K562 (cell line): Measurements from ENCODE around the gene UBE2I. TPM values are rescaled to one million over a fixed set of nuclear protein-coding genes. Genes with fewer than 3 reads are reported as not detected.

Source experiments
- ATAC-seq: fragments of 200-7000 bp; cut with Tn5 transposase; 3 replicates; pipeline ENCODE4 v1.9.1; 2020; ENCODE audit warnings: moderate library complexity
- BruUV-seq: library from RNA; stranded (reverse); fragments of 400-500 nt; replicated peaks from 2 replicates; lab custom pipeline; 2021; lab: Mats Ljungman, UMichigan
- CTCF ChIA-PET: fragments of 300-600 bp; formaldehyde crosslinking; extraction: SDS; loops from one replicate; lab custom pipeline; 2021; ENCODE audit warnings: low intra/inter-chr PET ratio; lab: Yijun Ruan, JAX
- POLR2A ChIA-PET: fragments of 300-600, 350-650 bp; sonication (Branson Sonifier 250); formaldehyde crosslinking; extraction: SDS; loops from one replicate; lab custom pipeline; 2021; ENCODE audit warnings: antibody characterized with exemption, inconsistent platforms; lab: Yijun Ruan, JAX
- DNase-seq, 4 experiments: peaks; one replicate each; pipeline versions ENCODE4 v3.0.0 to v3.0.0-alpha.2; 2011 to 2018; ENCODE audit warnings: low spot score in 3 of 4, mixed read lengths in 3 of 4; ENCODE audit errors: extremely low read depth in 1 of 4
- FAIRE-seq: peaks from 2 replicates; lab custom pipeline; 2011; peaks lifted over from hg19 to GRCh38; lab: Jason Lieb, UNC
- H2AFZ ChIP-seq: 2 replicates; pipeline ENCODE4 v1.6.0; 2011; ENCODE audit warnings: low read depth, low read length, control low read depth, inconsistent platforms
- H3K27ac ChIP-seq: fragments of 200-600 bp; 3 replicates; pipeline ENCODE4 v1.8.0; 2011; ENCODE audit warnings: low read depth, mild to moderate bottlenecking, control low read depth, inconsistent platforms, low read length, moderate library complexity, mixed read lengths; ENCODE audit errors: extremely low read depth
- H3K27me3 ChIP-seq, 2 experiments: fragments of 300-600 bp in 1 of 2; 2 replicates in 1 of 2; 3 replicates in 1 of 2; pipeline versions ENCODE4 v1.6.0 to v1.8.0; 2011; ENCODE audit warnings: inconsistent platforms in 2 of 2, low read length in 2 of 2, mild to moderate bottlenecking in 1 of 2, mixed read lengths in 1 of 2, moderate library complexity in 1 of 2; ENCODE audit not compliant: control insufficient read depth in 2 of 2, insufficient read depth in 2 of 2
- H3K36me3 ChIP-seq: fragments of 300-600 bp; 3 replicates; pipeline ENCODE4 v1.8.0; 2011; ENCODE audit warnings: mild to moderate bottlenecking, low read length, inconsistent platforms; ENCODE audit not compliant: control insufficient read depth, insufficient read depth
- H3K4me1 ChIP-seq, 2 experiments: fragments of 200-600 bp in 1 of 2; replicated peaks in 1 of 2; 2 replicates in 1 of 2; 3 replicates in 1 of 2; pipeline versions ENCODE4 v1.5.1 to v1.8.0; 2011; ENCODE audit warnings: inconsistent platforms in 2 of 2, low read length in 2 of 2, mild to moderate bottlenecking in 1 of 2, mixed read lengths in 1 of 2, moderate library complexity in 1 of 2; ENCODE audit not compliant: control insufficient read depth in 2 of 2, insufficient read depth in 2 of 2
- H3K4me2 ChIP-seq: 2 replicates; pipeline ENCODE4 v1.6.1; 2011; ENCODE audit warnings: low read length, control low read depth, inconsistent platforms, mixed read lengths; ENCODE audit not compliant: insufficient read depth
- H3K4me3 ChIP-seq: fragments of 200-600 bp; sonication (generic), shearing (Covaris generic); 2 replicates; pipeline ENCODE4 v1.5.1; 2016; ENCODE audit warnings: control low read depth, inconsistent platforms
- H3K79me2 ChIP-seq: fragments of 200-600 bp; 3 replicates; pipeline ENCODE4 v1.8.0; 2011; ENCODE audit warnings: low read length, inconsistent platforms; ENCODE audit not compliant: control insufficient read depth, insufficient read depth
- H3K9ac ChIP-seq, 2 experiments: 2 replicates each; pipeline versions ENCODE4 v1.6.0 to v1.6.1; 2011; ENCODE audit warnings: low read depth in 2 of 2, low read length in 2 of 2, control low read depth in 1 of 2, inconsistent platforms in 1 of 2, mild to moderate bottlenecking in 1 of 2, mixed read lengths in 1 of 2; ENCODE audit not compliant: insufficient read depth in 1 of 2
- H3K9me1 ChIP-seq: one replicate; pipeline ENCODE4 v1.6.0; 2011; ENCODE audit warnings: inconsistent platforms, mild to moderate bottlenecking, low read length, moderate library complexity; ENCODE audit not compliant: control insufficient read depth, insufficient read depth
- H3K9me3 ChIP-seq: replicated peaks from 2 replicates; pipeline ENCODE4 v1.5.1; 2011; ENCODE audit warnings: low read depth, low read length, inconsistent platforms; ENCODE audit not compliant: control insufficient read depth, insufficient read depth
- H4K20me1 ChIP-seq: replicated peaks from 2 replicates; pipeline ENCODE4 v1.6.1; 2011; ENCODE audit warnings: low read length, inconsistent platforms, mixed read lengths; ENCODE audit not compliant: control insufficient read depth, insufficient read depth
- ELF2 ChIP-seq: fragments of 250-450 bp; sonication (Bioruptor Pico); IDR thresholded peaks from 2 replicates; pipeline ENCODE4 v1.5.0; 2021; ENCODE audit warnings: mild to moderate bottlenecking
- NEUROD1 ChIP-seq: fragments of 150-350 bp; IDR thresholded peaks from 2 replicates; pipeline ENCODE4 v1.6.1; 2014; ENCODE audit warnings: borderline replicate concordance, low read length, low read depth; ENCODE audit not compliant: partially characterized antibody
- NRF1 ChIP-seq, 2 experiments: fragments of 450-650 bp; IDR thresholded peaks in 1 of 2; conservative IDR thresholded peaks in 1 of 2; 2 replicates each; pipeline ENCODE4 v1.6.1; 2014; ENCODE audit warnings: mild to moderate bottlenecking in 2 of 2
- PHB ChIP-seq: fragments of 250-450 bp; sonication (Bioruptor Pico); IDR thresholded peaks from 2 replicates; pipeline ENCODE4 v1.5.0; 2021
- POLR2H ChIP-seq: IDR thresholded peaks from 2 replicates; pipeline ENCODE4 v1.6.1; 2016; ENCODE audit warnings: missing genetic modification characterization, low read depth, mild to moderate bottlenecking, control low read depth, missing compliant biosample characterization, moderate library complexity
- SMARCB1 ChIP-seq: IDR thresholded peaks from 2 replicates; pipeline ENCODE4 v1.6.1; 2011; ENCODE audit warnings: improper control_type of control experiment, low read depth; ENCODE audit not compliant: insufficient read length
- WGBS: fragments of 100-300 bp; shearing (Covaris generic); methylation state at CpG from one replicate; pipeline ENCODE4 v1.1.6; 2016; ENCODE audit warnings: low coverage, mixed read lengths; ENCODE audit not compliant: insufficient coverage; ENCODE audit errors: missing lambda C conversion rate; 5-methylcytosine and 5-hydroxymethylcytosine counted together
- in situ Hi-C: fragments of 300-500 bp; cut with MboI; formaldehyde crosslinking; loops from 4 replicates; pipeline ENCODE4 v1.15.0; 2018; ENCODE audit warnings: inconsistent platforms, mixed read lengths
- intact Hi-C: fragments of 100-400 bp; cut with micrococcal nuclease; formaldehyde crosslinking; loops from 2 replicates; pipeline ENCODE4 v1.14.2; 2022
- polyA plus RNA-seq, 8 experiments: library from polyadenylated mRNA; depleted of rRNA in 4 of 8; stranded (reverse) in 5 of 8; unstranded in 3 of 8; fragments of >200 nt; fragmentation: Nextera tagmentation in 2 of 8; fragmentation: Illumina TruSeq in 1 of 8; extraction: Ambion mirVana in 2 of 8; extraction: Trizol in 1 of 8; gene quantifications; 2 replicates each; pipeline versions ENCODE4 v1.2.1 to v1.2.3, GENCODE V29; 2011 to 2014; ENCODE audit warnings: inconsistent platforms in 1 of 8, missing spikeins in 1 of 8
- total RNA-seq, 7 experiments: library from RNA; depleted of rRNA in 6 of 7; stranded (reverse); fragments of >200 nt in 6 of 7; fragmentation: Illumina TruSeq in 2 of 7; extraction: Trizol in 2 of 7; gene quantifications; 2 replicates each; pipeline versions ENCODE4 v1.2.1 to v1.2.3, GENCODE V29; 2011 to 2021; ENCODE audit warnings: low replicate concordance in 1 of 7
- TF ChIP-seq, protein P1 (sequence below), 2 experiments: fragments of 450-650 bp in 1 of 2; sonication (generic) in 1 of 2; formaldehyde crosslinking in 1 of 2; IDR thresholded peaks; 2 replicates each; pipeline versions ENCODE4 v1.7.1 to v1.9.0; 2016 to 2022; ENCODE audit warnings: inconsistent platforms in 1 of 2, mild to moderate bottlenecking in 1 of 2, missing genetic modification reagents in 1 of 2
- TF ChIP-seq, protein P2 (sequence below): fragments of 450-650 bp; IDR thresholded peaks from 2 replicates; pipeline ENCODE4 v1.6.1; 2016; ENCODE audit warnings: borderline replicate concordance

The UBE2I gene
- total and polyA plus RNA-seq, 9 of the 15 experiments (the other 6 are each of a cell fraction or from before 2014, with no cell fraction given) = 36.6 to 254 (median 104) TPM

DNA sequence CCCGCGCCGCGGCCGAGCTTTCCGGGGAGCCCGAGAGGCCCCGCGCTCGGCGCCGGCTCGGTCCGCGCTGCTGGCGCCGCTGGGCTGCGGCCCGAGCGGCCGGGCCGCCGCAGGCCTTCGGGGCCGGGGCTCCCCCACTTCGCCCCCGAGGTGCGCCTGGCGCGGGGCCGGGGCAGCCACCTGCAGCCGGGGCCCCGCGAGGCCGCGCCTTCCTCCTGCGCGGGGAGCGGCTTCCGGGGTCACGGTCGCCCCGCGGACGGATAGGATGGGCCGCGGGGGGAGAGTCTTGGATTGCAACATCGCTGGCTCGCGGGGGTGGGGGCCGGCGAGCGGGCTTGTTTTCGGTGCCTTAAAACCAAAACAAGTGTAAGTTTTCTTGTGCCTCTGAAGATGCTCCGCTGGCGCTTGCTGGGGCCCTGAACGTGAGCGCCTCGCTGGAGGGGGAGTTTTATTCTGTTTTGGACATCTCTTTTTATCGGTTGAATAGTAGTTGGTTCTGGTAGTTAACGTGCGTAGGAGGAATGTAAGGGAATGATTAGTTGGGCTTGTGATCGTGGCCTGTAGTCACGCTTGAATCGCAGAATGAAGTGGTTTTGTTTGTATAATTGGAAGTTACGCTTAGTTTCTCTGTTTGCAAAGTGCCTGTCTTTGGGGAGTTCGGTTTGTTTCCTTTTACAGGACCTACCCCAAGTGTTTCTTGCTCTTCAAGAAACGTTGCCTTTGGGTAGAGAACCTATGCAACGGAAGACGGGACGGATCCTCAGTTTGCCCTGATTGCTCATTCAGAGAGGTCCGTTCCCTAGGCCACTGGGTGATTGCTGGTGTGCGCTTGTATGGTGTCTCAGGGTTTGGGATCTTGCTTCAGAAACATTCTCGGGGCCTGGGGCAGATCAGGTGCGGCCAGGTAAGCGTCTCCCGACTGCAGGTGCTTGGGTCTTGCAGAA, 724 bp downstream of the UBE2I start:
- in situ Hi-C loops (no loop called here), intact Hi-C loops (loop anchor here (2.0 kb wide), 1 partner anchor 21 kb away; no protein-coding TSS in a partner anchor)
- Histone ChIP-seq H2AFZ (no peak overlapping the region), H3K79me2 (peaks cover 58% of the 10 kb centered on the region), H3K27ac (peak overlapping the region; percentile 24), H3K9me3 (no peaks in the 10 kb centered on the region), H3K4me2 (peak overlapping the region; percentile 87), H3K27me3 (no peaks in the 10 kb centered on the region), H3K36me3 (peaks cover 47% of the 10 kb centered on the region), H3K9me1 (peaks cover 19% of the 10 kb centered on the region), H3K9ac (peak overlapping the region; percentile 79 to 99), H3K4me3 (peak overlapping the region; percentile 91), H3K4me1 (peaks cover 12 to 68% of the 10 kb centered on the region in 2 experiments), H4K20me1 (peaks cover 50% of the 10 kb centered on the region)
- ChIA-PET CTCF (no interaction called here), POLR2A (interaction anchor here (0.6 to 1.4 kb wide), 5 partner anchors 8 to 109 kb away, joined by 3 to 5 read pairs (median 4); no protein-coding TSS in a partner anchor)
- ATAC-seq = peak; percentile 61
- 1% methylated on average over 37 of the region's 77 CpGs for WGBS
- TSS peak; percentile 82 for BruUV-seq
- peak; percentile 83 for FAIRE-seq
- DNase-seq = peak; percentile 65 to 75 (median 68)
- TF ChIP-seq, protein P1, sequence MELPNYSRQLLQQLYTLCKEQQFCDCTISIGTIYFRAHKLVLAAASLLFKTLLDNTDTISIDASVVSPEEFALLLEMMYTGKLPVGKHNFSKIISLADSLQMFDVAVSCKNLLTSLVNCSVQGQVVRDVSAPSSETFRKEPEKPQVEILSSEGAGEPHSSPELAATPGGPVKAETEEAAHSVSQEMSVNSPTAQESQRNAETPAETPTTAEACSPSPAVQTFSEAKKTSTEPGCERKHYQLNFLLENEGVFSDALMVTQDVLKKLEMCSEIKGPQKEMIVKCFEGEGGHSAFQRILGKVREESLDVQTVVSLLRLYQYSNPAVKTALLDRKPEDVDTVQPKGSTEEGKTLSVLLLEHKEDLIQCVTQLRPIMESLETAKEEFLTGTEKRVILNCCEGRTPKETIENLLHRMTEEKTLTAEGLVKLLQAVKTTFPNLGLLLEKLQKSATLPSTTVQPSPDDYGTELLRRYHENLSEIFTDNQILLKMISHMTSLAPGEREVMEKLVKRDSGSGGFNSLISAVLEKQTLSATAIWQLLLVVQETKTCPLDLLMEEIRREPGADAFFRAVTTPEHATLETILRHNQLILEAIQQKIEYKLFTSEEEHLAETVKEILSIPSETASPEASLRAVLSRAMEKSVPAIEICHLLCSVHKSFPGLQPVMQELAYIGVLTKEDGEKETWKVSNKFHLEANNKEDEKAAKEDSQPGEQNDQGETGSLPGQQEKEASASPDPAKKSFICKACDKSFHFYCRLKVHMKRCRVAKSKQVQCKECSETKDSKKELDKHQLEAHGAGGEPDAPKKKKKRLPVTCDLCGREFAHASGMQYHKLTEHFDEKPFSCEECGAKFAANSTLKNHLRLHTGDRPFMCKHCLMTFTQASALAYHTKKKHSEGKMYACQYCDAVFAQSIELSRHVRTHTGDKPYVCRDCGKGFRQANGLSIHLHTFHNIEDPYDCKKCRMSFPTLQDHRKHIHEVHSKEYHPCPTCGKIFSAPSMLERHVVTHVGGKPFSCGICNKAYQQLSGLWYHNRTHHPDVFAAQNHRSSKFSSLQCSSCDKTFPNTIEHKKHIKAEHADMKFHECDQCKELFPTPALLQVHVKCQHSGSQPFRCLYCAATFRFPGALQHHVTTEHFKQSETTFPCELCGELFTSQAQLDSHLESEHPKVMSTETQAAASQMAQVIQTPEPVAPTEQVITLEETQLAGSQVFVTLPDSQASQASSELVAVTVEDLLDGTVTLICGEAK (IDR thresholded peaks at IDR 0.05) = peak; percentile 58
- TF ChIP-seq, protein P1 (CRISPR knock-in tag; IDR thresholded peaks at IDR 0.05) = no peak
- TF ChIP-seq, protein P2, sequence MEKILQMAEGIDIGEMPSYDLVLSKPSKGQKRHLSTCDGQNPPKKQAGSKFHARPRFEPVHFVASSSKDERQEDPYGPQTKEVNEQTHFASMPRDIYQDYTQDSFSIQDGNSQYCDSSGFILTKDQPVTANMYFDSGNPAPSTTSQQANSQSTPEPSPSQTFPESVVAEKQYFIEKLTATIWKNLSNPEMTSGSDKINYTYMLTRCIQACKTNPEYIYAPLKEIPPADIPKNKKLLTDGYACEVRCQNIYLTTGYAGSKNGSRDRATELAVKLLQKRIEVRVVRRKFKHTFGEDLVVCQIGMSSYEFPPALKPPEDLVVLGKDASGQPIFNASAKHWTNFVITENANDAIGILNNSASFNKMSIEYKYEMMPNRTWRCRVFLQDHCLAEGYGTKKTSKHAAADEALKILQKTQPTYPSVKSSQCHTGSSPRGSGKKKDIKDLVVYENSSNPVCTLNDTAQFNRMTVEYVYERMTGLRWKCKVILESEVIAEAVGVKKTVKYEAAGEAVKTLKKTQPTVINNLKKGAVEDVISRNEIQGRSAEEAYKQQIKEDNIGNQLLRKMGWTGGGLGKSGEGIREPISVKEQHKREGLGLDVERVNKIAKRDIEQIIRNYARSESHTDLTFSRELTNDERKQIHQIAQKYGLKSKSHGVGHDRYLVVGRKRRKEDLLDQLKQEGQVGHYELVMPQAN = peak; percentile 64; the same call in 1 of the 2 replicates
- no peak for TF ChIP-seq NEUROD1
- TF ChIP-seq PHB (CRISPR knock-in tag) = no peak
- TF ChIP-seq SMARCB1 = no peak
- peak; percentile 29 to 34; a peak in 2 of 4 replicates for TF ChIP-seq NRF1 (conservative IDR thresholded peaks at IDR 0.05 in 1 of 2, IDR thresholded peaks at IDR 0.05 in 1 of 2)
- TF ChIP-seq POLR2H (tag) = peak; percentile 43; the same call in 1 of the 2 replicates
- TF ChIP-seq ELF2 (CRISPR knock-in tag) = peak; percentile 50; the same call in 1 of the 2 replicates
